WTC11 (cell line): ENCODE measurements around the gene BRMS1L. TPM values are rescaled to one million over a fixed set of nuclear protein-coding genes. Genes with fewer than 3 reads are reported as not detected.

Source experiments
- ATAC-seq: fragments of 200-7000 bp; cut with Tn5 transposase; 2 replicates; pipeline ENCODE4 v1.10.0; 2021; ENCODE audit warnings: mild to moderate bottlenecking, moderate library complexity
- CTCF ChIA-PET: fragments of 300-600 bp; sonication (Branson Sonifier 250); formaldehyde crosslinking; loops from one replicate; lab custom pipeline; 2021; ENCODE audit warnings: antibody characterized with exemption; lab: Charles Lee
- POLR2A ChIA-PET: fragments of 350-600 bp; sonication (Branson Sonifier 250); formaldehyde crosslinking; loops from one replicate; lab custom pipeline; 2021; ENCODE audit warnings: antibody characterized with exemption; lab: Charles Lee
- DNase-seq: peaks from one replicate; pipeline ENCODE4 v3.0.0; 2021; ENCODE audit warnings: low spot score
- H3K27ac Mint-ChIP-seq: 2 replicates; pipeline ENCODE4 v1.8.0; 2021; ENCODE audit warnings: mixed read lengths
- H3K27me3 Mint-ChIP-seq: 2 replicates; pipeline ENCODE4 v1.8.0; 2021; ENCODE audit warnings: low read depth, mild to moderate bottlenecking, moderate library complexity, mixed read lengths
- H3K36me3 Mint-ChIP-seq: 2 replicates; pipeline ENCODE4 v1.8.0; 2021; ENCODE audit warnings: mixed read lengths
- H3K4me1 Mint-ChIP-seq: 2 replicates; pipeline ENCODE4 v1.8.0; 2022; ENCODE audit warnings: mixed read lengths
- H3K4me3 Mint-ChIP-seq: 2 replicates; pipeline ENCODE4 v1.8.0; 2021; ENCODE audit warnings: mild to moderate bottlenecking, moderate library complexity, mixed read lengths
- H3K9me3 Mint-ChIP-seq: 2 replicates; pipeline ENCODE4 v1.8.0; 2021; ENCODE audit warnings: mixed read lengths
- ARID4B ChIP-seq: sonication (generic); formaldehyde crosslinking; IDR thresholded peaks from 2 replicates; pipeline ENCODE4 v1.8.0; 2023; ENCODE audit warnings: missing genetic modification reagents, mild to moderate bottlenecking, borderline replicate concordance
- ATF1 ChIP-seq: sonication (generic); formaldehyde crosslinking; IDR thresholded peaks from 2 replicates; pipeline ENCODE4 v1.8.1; 2023; ENCODE audit warnings: mild to moderate bottlenecking, moderate library complexity, missing genetic modification reagents
- ATF2 ChIP-seq: sonication (generic); formaldehyde crosslinking; IDR thresholded peaks from 2 replicates; pipeline ENCODE4 v1.8.1; 2022; ENCODE audit warnings: low read depth, missing genetic modification reagents, borderline replicate concordance
- CTCF ChIP-seq: fragments of 200-600 bp; IDR thresholded peaks from 2 replicates; pipeline ENCODE4 v1.8.0; 2022; ENCODE audit warnings: antibody characterized with exemption
- E2F4 ChIP-seq: sonication (generic); formaldehyde crosslinking; IDR thresholded peaks from 2 replicates; pipeline ENCODE4 v1.8.1; 2022; ENCODE audit warnings: low read depth, mild to moderate bottlenecking, moderate library complexity, missing genetic modification reagents, borderline replicate concordance
- ERG ChIP-seq: fragments of 250-450 bp; sonication (Bioruptor Pico); IDR thresholded peaks from 2 replicates; pipeline ENCODE4 v1.8.0; 2021; ENCODE audit warnings: mild to moderate bottlenecking
- ESRRA ChIP-seq: sonication (generic); formaldehyde crosslinking; IDR thresholded peaks from 2 replicates; pipeline ENCODE4 v1.8.1; 2022; ENCODE audit warnings: mild to moderate bottlenecking, missing genetic modification reagents, borderline replicate concordance
- FOXK1 ChIP-seq: sonication (generic); formaldehyde crosslinking; IDR thresholded peaks from 2 replicates; pipeline ENCODE4 v1.8.0; 2022; ENCODE audit warnings: mild to moderate bottlenecking, moderate library complexity, missing genetic modification reagents
- FOXP4 ChIP-seq: sonication (generic); formaldehyde crosslinking; IDR thresholded peaks from 2 replicates; pipeline ENCODE4 v1.8.0; 2022; ENCODE audit warnings: mild to moderate bottlenecking, missing genetic modification reagents
- KAT7 ChIP-seq: sonication (generic); formaldehyde crosslinking; IDR thresholded peaks from 2 replicates; pipeline ENCODE4 v1.8.1; 2023; ENCODE audit warnings: missing genetic modification reagents, mild to moderate bottlenecking, borderline replicate concordance
- MLX ChIP-seq: sonication (generic); formaldehyde crosslinking; IDR thresholded peaks from 2 replicates; pipeline ENCODE4 v1.8.1; 2023; ENCODE audit warnings: mild to moderate bottlenecking, missing genetic modification reagents, moderate library complexity
- MXD4 ChIP-seq: fragments of 250-450 bp; sonication (Bioruptor Pico); IDR thresholded peaks from 2 replicates; pipeline ENCODE4 v1.8.0; 2021; ENCODE audit warnings: mild to moderate bottlenecking, moderate library complexity, borderline replicate concordance
- NFYB ChIP-seq: sonication (generic); formaldehyde crosslinking; conservative IDR thresholded peaks from 2 replicates; pipeline ENCODE4 v1.8.0; 2022; ENCODE audit warnings: low read depth, missing genetic modification reagents
- PRDM15 ChIP-seq: sonication (generic); formaldehyde crosslinking; IDR thresholded peaks from 2 replicates; pipeline ENCODE4 v1.8.0; 2022; ENCODE audit warnings: missing genetic modification reagents
- SMAD4 ChIP-seq: sonication (generic); formaldehyde crosslinking; IDR thresholded peaks from 2 replicates; pipeline ENCODE4 v1.8.0; 2022; ENCODE audit warnings: mild to moderate bottlenecking, missing genetic modification reagents
- USF1 ChIP-seq: sonication (generic); formaldehyde crosslinking; IDR thresholded peaks from 2 replicates; pipeline ENCODE4 v1.8.0; 2022; ENCODE audit warnings: mild to moderate bottlenecking, missing genetic modification reagents
- ZNF263 ChIP-seq: sonication (generic); formaldehyde crosslinking; IDR thresholded peaks from 2 replicates; pipeline ENCODE4 v1.8.1; 2022; ENCODE audit warnings: low read depth, mild to moderate bottlenecking, moderate library complexity, missing genetic modification reagents
- ZNF423 ChIP-seq: fragments of 250-450 bp; sonication (Bioruptor Pico); IDR thresholded peaks from 2 replicates; pipeline ENCODE4 v2.1.2; 2022; ENCODE audit warnings: mild to moderate bottlenecking, moderate library complexity
- total RNA-seq: library from RNA; stranded (reverse); gene quantifications from 3 replicates; pipeline ENCODE4 v1.2.3, GENCODE V29; 2021

Gene BRMS1L
- total RNA-seq, 1 experiment from 2014 or later = 12.1 TPM

- TF ChIP-seq PRDM15 (CRISPR knock-in tag) (no peak), ERG (no peak), NFYB (no peak), ARID4B (no peak), ATF2 (CRISPR knock-in tag) (no peak), FOXK1 (CRISPR knock-in tag) (no peak), USF1 (CRISPR knock-in tag) (no peak), ZNF263 (CRISPR knock-in tag) (no peak), MLX (CRISPR knock-in tag) (no peak), ATF1 (no peak)
Measured at GRCh38 chr14:35827678-35828472, 1.7 kb downstream of the BRMS1L start (continued).

GRCh38 chr14:35829449-35829848, 3.3 kb downstream of the BRMS1L start:
- H3K4me1 Mint-ChIP-seq = peaks cover 11% of the 10 kb centered on the region
- ChIA-PET POLR2A (no interaction called here), CTCF (no interaction called here)
- no peaks in the 10 kb centered on the region for H3K9me3 Mint-ChIP-seq
- H3K27ac Mint-ChIP-seq = no peak overlapping the region
- no peak for ATAC-seq
- no peaks in the 10 kb centered on the region for H3K27me3 Mint-ChIP-seq
- H3K36me3 Mint-ChIP-seq = peaks cover 11% of the 10 kb centered on the region; the same call in 1 of the 2 replicates
- DNase-seq = no peak
- H3K4me3 Mint-ChIP-seq = no peak overlapping the region
- TF ChIP-seq CTCF = no peak
- no peak for TF ChIP-seq SMAD4 (CRISPR knock-in tag)
- no peak for TF ChIP-seq MXD4 (CRISPR knock-in tag)
- no peak for TF ChIP-seq FOXP4 (CRISPR knock-in tag)
- no peak for TF ChIP-seq ESRRA
- TF ChIP-seq E2F4 (CRISPR knock-in tag) = no peak
- TF ChIP-seq KAT7 (CRISPR knock-in tag) = no peak
- no peak for TF ChIP-seq ZNF423 (CRISPR knock-in tag)
